K562 treated with DMSO at 1 percent for 4 hours (cell line): Measurements from ENCODE around the gene E4F1. TPM values are rescaled to one million over a fixed set of nuclear protein-coding genes. Genes with fewer than 3 reads are reported as not detected.

Source experiments
- total RNA-seq: library from RNA; unstranded; fragments of 300-600 nt; gene quantifications from 2 replicates; pipeline ENCODE4 v1.2.3, GENCODE V29; 2022; ENCODE audit not compliant: insufficient read depth

E4F1 gene, protein sequence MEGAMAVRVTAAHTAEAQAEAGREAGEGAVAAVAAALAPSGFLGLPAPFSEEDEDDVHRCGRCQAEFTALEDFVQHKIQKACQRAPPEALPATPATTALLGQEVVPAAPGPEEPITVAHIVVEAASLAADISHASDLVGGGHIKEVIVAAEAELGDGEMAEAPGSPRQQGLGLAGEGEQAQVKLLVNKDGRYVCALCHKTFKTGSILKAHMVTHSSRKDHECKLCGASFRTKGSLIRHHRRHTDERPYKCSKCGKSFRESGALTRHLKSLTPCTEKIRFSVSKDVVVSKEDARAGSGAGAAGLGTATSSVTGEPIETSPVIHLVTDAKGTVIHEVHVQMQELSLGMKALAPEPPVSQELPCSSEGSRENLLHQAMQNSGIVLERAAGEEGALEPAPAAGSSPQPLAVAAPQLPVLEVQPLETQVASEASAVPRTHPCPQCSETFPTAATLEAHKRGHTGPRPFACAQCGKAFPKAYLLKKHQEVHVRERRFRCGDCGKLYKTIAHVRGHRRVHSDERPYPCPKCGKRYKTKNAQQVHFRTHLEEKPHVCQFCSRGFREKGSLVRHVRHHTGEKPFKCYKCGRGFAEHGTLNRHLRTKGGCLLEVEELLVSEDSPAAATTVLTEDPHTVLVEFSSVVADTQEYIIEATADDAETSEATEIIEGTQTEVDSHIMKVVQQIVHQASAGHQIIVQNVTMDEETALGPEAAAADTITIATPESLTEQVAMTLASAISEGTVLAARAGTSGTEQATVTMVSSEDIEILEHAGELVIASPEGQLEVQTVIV
- total RNA-seq: 33.2 and 37.1 TPM in 2 replicates

GRCh38 chr16:2223221-2223941 is at the start of gene E4F1:
Gene E4F1, plus strand, starts transcription at chr16:2223591. Its CDS starts 23 bp downstream, at chr16:2223614.

GRCh38 chr16:2196162-2196980 is 27.0 kb upstream of the E4F1 start, which contains the start of gene CASKIN1:
Gene CASKIN1, minus strand, starts transcription at chr16:2196605. Its CDS starts 173 bp downstream, at chr16:2196432.

DNA sequence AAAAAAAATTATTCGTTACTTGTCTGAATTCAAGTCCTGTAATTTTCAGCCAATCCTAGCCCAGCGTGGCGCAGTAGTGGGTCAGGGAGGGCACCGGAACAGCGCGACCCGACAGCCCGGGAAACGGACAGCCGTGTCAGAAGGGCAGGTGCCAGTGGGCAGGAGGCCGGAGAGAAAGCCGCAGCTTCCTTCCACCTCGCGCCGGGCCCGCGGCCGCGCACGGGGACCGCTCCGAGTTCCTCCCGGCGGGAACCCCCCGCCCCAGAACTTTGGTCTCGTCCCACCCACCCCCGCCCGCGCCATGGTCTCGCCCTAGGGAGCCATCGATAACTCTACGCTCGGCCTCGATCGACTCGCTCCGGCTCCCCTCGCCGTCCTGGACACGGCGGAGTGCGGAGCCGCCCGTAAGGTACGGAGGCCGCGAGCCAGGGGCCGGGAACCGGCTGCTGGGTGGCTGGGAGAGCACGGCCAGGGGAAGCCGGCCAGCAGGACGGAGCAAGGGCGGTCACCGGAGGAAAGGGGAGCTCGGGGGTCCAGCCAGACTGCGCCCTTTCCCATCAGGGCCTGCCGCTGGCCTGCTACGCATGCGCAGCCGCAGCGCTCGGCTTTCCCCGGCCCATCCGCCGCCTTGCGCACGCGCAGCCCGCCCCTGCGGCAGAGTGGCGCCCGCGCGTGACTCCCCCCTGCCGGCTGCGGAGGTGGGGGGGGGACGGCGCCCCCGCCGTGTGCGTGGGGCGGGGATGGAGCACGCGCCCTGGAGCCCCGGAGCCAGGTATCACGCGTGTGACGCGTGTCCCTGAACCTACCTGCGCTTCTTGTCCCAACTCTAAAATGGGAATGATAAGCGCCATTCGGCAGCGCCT is 18.1 kb upstream of the E4F1 start, which contains the start of gene MLST8:
Gene MLST8, plus strand, starts transcription at position 351 of the 863 bp plus-strand sequence. CDS start 632 bp downstream, outside the sequence.

DNA sequence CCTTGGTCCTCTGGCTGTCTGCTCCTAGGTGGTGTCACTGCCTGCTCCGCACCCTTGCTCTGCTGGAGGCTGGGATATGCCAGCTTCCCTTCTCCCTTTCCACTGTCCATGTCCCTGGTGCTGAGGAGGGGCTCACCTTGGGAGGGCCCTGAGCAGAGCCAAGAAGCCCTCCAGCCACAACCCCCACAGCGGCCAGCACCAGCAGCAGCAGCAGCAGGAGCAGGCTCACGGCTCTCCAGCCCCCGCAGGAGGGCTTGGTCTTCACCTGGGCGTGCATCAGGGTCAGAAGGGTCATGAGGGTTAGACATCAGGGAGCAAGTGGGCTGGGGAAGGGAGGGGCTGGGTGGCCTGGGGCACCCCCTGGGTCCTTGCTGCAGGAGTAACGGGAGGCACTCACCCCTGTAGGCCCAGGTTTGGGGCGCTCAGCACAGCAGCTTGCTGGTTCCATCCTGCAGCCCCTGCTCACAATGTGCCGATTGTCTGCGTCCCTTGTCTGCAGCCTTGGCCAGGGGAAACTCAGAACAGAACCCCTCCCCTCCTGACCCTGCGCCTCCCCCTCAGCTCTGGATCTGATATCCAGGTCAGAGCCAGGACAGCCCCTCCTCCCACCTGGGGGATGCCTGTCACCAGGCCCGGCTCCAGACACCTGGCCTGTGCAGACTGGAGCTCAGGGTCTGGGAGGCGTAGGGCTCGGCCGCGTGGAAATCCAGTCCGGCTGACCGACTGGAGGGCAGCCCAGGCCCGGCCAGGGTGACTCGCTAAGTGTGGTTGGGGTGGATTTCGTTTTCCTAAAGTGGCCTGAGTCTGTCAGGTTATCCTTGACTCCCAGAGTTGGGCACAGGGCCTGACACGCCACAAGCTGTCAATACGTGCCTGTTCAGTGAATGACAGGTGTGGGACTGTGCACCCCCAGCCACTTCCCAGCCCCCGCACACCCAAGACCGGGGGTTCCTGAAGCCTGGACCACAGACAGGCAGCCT is 12.7 kb upstream of the E4F1 start, which contains the start of gene BRICD5:
Gene BRICD5, minus strand, starts transcription at position 478 of the 980 bp plus-strand sequence. Its CDS starts 30 bp downstream, at position 448.

DNA sequence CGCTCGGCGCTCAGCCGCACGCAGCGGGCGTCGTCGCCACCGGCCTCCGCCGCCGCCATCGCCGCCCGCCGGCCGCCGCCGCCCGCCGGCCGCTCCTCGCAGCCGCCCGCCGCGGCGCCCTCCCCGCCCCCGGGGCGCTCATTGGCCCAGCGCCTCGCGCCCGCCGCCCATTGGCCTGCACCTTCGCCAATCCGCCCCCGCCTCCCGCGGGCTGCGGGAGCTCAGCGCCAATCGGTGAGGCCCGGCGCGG is 8.7 kb upstream of the E4F1 start, which contains the start of gene PGP:
Gene PGP, minus strand, starts transcription at position 122 of the 250 bp plus-strand sequence. Its CDS starts 63 bp downstream, at position 59.

DNA sequence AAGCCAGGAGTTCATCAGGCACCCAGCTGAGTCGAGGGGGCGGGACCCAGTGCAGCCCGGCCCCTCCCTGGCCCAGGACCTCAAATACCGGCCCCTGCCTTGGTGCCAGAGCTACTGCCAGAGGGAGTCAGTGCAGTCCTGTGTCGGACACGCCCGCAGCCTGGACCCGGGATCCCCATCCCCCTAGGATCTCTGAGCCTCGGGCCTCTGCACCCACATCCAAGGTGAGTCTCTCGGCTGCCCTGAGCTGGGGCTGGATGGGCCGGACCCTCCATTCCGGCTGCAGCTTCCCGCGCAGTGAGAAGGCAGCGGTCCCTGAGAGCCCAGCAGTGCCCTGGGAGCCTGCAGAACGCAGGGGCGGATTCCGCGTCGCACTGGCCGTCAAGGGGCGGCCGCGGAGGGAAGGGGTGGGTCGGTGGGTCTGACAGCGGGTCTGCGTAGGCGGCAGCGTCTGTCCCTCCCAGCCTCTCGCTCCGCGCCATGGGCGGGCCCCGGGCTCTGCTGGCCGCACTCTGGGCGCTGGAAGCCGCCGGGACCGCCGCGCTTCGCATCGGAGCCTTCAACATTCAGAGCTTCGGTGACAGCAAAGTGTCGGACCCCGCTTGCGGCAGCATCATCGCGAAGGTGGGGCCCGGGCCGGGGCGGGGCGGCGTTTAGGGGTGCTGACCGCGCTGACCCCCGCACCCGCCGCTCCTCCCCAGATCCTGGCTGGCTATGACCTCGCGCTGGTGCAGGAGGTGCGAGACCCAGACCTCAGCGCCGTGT is 13.1 kb downstream of the E4F1 start, which contains the start of gene DNASE1L2:
Gene DNASE1L2, plus strand, starts transcription at position 108 of the 765 bp plus-strand sequence. Its CDS starts 373 bp downstream, at position 481.

DNA sequence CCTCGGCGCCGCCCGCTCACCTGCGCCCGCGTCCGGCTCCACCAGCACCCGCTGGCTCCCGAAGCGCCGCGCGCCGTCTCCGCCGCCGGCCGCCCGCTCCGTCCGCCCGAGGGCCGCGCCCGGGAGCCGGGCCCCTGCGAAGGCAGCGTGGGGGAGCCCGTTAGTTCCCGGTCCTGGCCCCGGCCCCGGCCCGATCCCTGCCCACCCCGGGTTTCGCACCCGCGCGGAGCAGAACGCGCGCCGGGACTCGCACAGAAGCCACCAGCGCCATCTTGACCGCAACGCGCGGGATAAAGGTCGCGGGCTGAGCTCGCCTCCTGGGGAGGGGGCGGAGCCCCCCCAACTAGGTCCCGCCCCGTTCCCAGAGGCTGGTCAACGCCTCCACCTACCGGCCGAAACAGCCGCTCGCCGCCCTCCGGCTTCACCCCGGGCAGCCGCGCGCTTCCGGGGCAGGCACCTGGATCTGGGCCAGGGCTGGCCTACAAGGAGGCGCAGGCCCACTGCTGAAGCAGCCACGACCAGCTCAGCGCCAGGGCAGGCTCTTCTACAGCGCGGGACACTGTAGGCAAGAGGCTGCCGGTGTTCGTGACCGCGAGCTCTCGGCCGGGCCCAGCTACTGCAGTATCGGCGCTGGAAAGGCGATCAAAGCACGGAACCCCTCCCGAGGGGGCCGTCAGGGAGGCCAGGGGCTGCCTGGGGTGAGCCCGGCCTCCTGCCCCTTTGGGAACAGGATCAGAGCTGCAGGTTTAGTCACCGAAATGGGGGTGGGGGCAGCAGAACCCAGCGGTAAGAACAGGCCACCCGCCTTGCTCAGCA is 28.1 kb downstream of the E4F1 start, which contains the start of gene ECI1:
Gene ECI1, minus strand, starts transcription at position 292 of the 816 bp plus-strand sequence. Its CDS starts 21 bp downstream, at position 271.

DNA sequence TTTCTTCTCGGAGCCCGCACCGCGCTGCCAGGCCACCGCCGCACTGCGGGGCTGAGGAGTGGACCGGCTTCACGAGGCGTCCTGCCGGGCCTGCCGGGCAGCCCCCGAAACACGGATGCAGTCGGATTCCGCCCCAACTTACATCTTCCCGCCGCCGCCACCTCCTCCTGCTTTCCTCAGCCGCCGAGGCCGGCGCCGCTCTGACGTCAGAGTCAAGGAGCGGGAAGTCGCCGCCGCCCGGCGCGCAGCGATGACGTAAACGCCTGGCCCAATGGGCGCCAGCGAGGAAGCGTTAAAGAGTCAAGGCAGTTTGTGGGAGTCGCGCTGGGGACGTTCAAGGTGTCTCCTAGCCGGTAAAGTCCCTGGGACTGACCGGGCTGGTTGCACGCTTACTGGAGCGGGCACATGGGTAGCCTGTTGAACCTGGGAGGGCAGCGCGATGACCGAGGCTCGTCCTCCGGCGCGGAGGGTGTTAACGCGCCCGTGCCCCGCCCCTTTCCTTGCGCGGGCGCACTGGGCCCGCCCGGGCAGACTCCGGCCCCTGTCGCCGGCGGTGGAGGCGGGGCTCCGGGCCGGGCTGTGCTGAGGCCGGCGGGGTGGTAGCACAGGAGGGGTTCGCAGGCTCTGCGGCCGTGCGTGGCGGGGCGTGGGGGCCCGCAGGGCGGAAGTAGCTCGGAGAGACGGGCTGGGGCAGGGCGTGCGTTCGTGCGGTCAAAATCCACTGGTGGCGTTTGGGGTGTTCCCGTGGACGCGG is 44.7 kb downstream of the E4F1 start, which contains the start of gene RNPS1:
Gene RNPS1, minus strand, starts transcription at position 214 of the 754 bp plus-strand sequence. CDS start 3,483 bp downstream, outside the sequence.

Other genes starting within 250 kb of the E4F1 start
- not detected in 2 replicates for gene NOXO1, start 242.1 kb upstream of the E4F1 start, total RNA-seq
- 54.4 and 64.7 TPM in 2 replicates for gene GFER, start 239.4 kb upstream of the E4F1 start, total RNA-seq
- 30.6 and 35.1 TPM in 2 replicates for gene SYNGR3, start 233.6 kb upstream of the E4F1 start, total RNA-seq
- gene ZNF598, start 213.8 kb upstream of the E4F1 start, total RNA-seq: 103 and 116 TPM in 2 replicates
- 1.6 and 5.6 TPM in 2 replicates for gene NPW, start 203.8 kb upstream of the E4F1 start, total RNA-seq
- 28.8 and 29.0 TPM in 2 replicates for gene NHERF2, start 196.7 kb upstream of the E4F1 start, total RNA-seq
- 20.7 and 23.3 TPM in 2 replicates for gene NTHL1, start 175.8 kb upstream of the E4F1 start, total RNA-seq
- 42.5 and 52.7 TPM in 2 replicates for gene TSC2, start 175.6 kb upstream of the E4F1 start, total RNA-seq
- gene PKD1, start 87.7 kb upstream of the E4F1 start, total RNA-seq: 67.2 and 116 TPM in 2 replicates
- gene RAB26, start 75.0 kb upstream of the E4F1 start, total RNA-seq: 3.5 and 3.9 TPM in 2 replicates
- 103 and 117 TPM in 2 replicates for gene TRAF7, start 67.8 kb upstream of the E4F1 start, total RNA-seq
- gene CASKIN1, start 27.0 kb upstream of the E4F1 start, total RNA-seq: 4.2 and 5.4 TPM in 2 replicates
- gene MLST8, start 18.1 kb upstream of the E4F1 start, total RNA-seq: 73.7 and 84.0 TPM in 2 replicates
- 4.9 and 16.4 TPM in 2 replicates for gene BRICD5, start 12.7 kb upstream of the E4F1 start, total RNA-seq
- gene PGP, start 8.8 kb upstream of the E4F1 start, total RNA-seq: 53.8 and 56.2 TPM in 2 replicates
- gene DNASE1L2, start 12.9 kb downstream of the E4F1 start, total RNA-seq: 5.4 and 6.1 TPM in 2 replicates
- 309 and 412 TPM in 2 replicates for gene ECI1, start 28.0 kb downstream of the E4F1 start, total RNA-seq
- 182 and 221 TPM in 2 replicates for gene RNPS1, start 44.5 kb downstream of the E4F1 start, total RNA-seq
- gene ABCA3, start 117.1 kb downstream of the E4F1 start, total RNA-seq: 18.9 and 25.4 TPM in 2 replicates
- 25.8 and 36.2 TPM in 2 replicates for gene CCNF, start 205.9 kb downstream of the E4F1 start, total RNA-seq
- gene TEDC2, start 236.5 kb downstream of the E4F1 start, total RNA-seq: 24.5 and 30.6 TPM in 2 replicates
- gene NTN3, start 247.7 kb downstream of the E4F1 start, total RNA-seq: 0.42 TPM in 1 of 2 replicates, not detected in the other